Activated naive CD8-positive, alpha-beta T cell treated with anti-CD3 and anti-CD28 coated beads, Interleukin-2, amount 50 U/mL, for 24 hours (primary cell): ENCODE measurements around the gene SPATA2.
"Not testable (repeated sequence)": the region's sequence is repeated elsewhere in the genome, so short reads cannot be mapped to it uniquely, and the experiment has no call there.

Experiments
- ATAC-seq: fragments of 150-1000 bp; cut with Tn5 transposase; one replicate; pipeline ENCODE4 v1.10.0; 2021
- DNase-seq: peaks from one replicate; pipeline ENCODE4 v3.0.0; 2021
- H3K27ac Mint-ChIP-seq: one replicate; pipeline ENCODE4 v1.8.0; 2021; ENCODE audit warnings: mild to moderate bottlenecking, mixed read lengths
- H3K27me3 Mint-ChIP-seq: one replicate; pipeline ENCODE4 v1.8.0; 2021; ENCODE audit warnings: mixed read lengths
- H3K36me3 Mint-ChIP-seq: one replicate; pipeline ENCODE4 v1.8.0; 2021; ENCODE audit warnings: low read depth, mixed read lengths
- H3K4me1 Mint-ChIP-seq: one replicate; pipeline ENCODE4 v1.8.0; 2021; ENCODE audit warnings: mixed read lengths
- H3K4me3 Mint-ChIP-seq: one replicate; pipeline ENCODE4 v1.8.0; 2021; ENCODE audit warnings: mild to moderate bottlenecking, moderate library complexity, mixed read lengths
- H3K9me3 Mint-ChIP-seq: one replicate; pipeline ENCODE4 v1.8.0; 2021; ENCODE audit warnings: mixed read lengths

Gene SPATA2

GRCh38 chr20:49868964-49869363, 46.4 kb downstream of the SPATA2 start:
- H3K4me1 Mint-ChIP-seq = peaks cover 3% of the 10 kb centered on the region
- H3K4me3 Mint-ChIP-seq = no peak overlapping the region
- no peaks in the 10 kb centered on the region for H3K9me3 Mint-ChIP-seq
- H3K27ac Mint-ChIP-seq = peak overlapping the region; percentile 33
- no peak for ATAC-seq
- no peak for DNase-seq
- no peaks in the 10 kb centered on the region for H3K27me3 Mint-ChIP-seq
- peaks cover 21% of the 10 kb centered on the region for H3K36me3 Mint-ChIP-seq

- Mint-ChIP-seq H3K4me3 (no peak overlapping the region), H3K36me3 (peaks cover 21% of the 10 kb centered on the region), H3K9me3 (no peaks in the 10 kb centered on the region), H3K27ac (peak overlapping the region; percentile 33), H3K27me3 (no peaks in the 10 kb centered on the region), H3K4me1 (peaks cover 3% of the 10 kb centered on the region)
- no peak for DNase-seq
- no peak for ATAC-seq
These were observed 46.8 kb downstream of the SPATA2 start for GRCh38 chr20:49868538-49868937.

- Mint-ChIP-seq H3K27me3 (no peaks in the 10 kb centered on the region), H3K4me1 (peaks cover 3% of the 10 kb centered on the region), H3K4me3 (no peak overlapping the region), H3K9me3 (no peaks in the 10 kb centered on the region), H3K36me3 (peaks cover 24% of the 10 kb centered on the region), H3K27ac (peak overlapping the region; percentile 19)
- ATAC-seq = no peak
- no peak for DNase-seq
These were observed 47.7 kb downstream of the SPATA2 start for GRCh38 chr20:49867453-49868215.

GRCh38 chr20:49866051-49866450, 49.3 kb downstream of the SPATA2 start:
- no peaks in the 10 kb centered on the region for H3K9me3 Mint-ChIP-seq
- DNase-seq (no peak), ATAC-seq (no peak)
- H3K27ac Mint-ChIP-seq = no peak overlapping the region
- H3K4me3 Mint-ChIP-seq = no peak overlapping the region
- H3K27me3 Mint-ChIP-seq = no peaks in the 10 kb centered on the region
- peaks cover 26% of the 10 kb centered on the region for H3K36me3 Mint-ChIP-seq
- H3K4me1 Mint-ChIP-seq = peaks cover 3% of the 10 kb centered on the region

GRCh38 chr20:49865559-49865958, 49.8 kb downstream of the SPATA2 start:
- no peak for DNase-seq
- no peaks in the 10 kb centered on the region for H3K9me3 Mint-ChIP-seq
- no peaks in the 10 kb centered on the region for H3K27me3 Mint-ChIP-seq
- H3K4me1 Mint-ChIP-seq = peaks cover 3% of the 10 kb centered on the region
- H3K36me3 Mint-ChIP-seq = peaks cover 30% of the 10 kb centered on the region
- H3K27ac Mint-ChIP-seq = no peak overlapping the region
- ATAC-seq = no peak
- H3K4me3 Mint-ChIP-seq = no peak overlapping the region

GRCh38 chr20:49863666-49864065, 51.7 kb downstream of the SPATA2 start:
- Mint-ChIP-seq H3K4me3 (no peak overlapping the region), H3K27ac (no peak overlapping the region), H3K36me3 (peaks cover 30% of the 10 kb centered on the region), H3K27me3 (no peaks in the 10 kb centered on the region), H3K4me1 (no peaks in the 10 kb centered on the region), H3K9me3 (no peaks in the 10 kb centered on the region)
- ATAC-seq (no peak), DNase-seq (no peak)

GRCh38 chr20:49862607-49863200, 52.6 kb downstream of the SPATA2 start:
- H3K27me3 Mint-ChIP-seq = no peaks in the 10 kb centered on the region
- ATAC-seq = no peak
- H3K9me3 Mint-ChIP-seq = no peaks in the 10 kb centered on the region
- H3K4me3 Mint-ChIP-seq = no peak overlapping the region
- H3K27ac Mint-ChIP-seq = no peak overlapping the region
- H3K36me3 Mint-ChIP-seq = peaks cover 30% of the 10 kb centered on the region
- no peak for DNase-seq
- H3K4me1 Mint-ChIP-seq = no peaks in the 10 kb centered on the region

GRCh38 chr20:49861232-49861631, 54.1 kb downstream of the SPATA2 start:
- H3K4me1 Mint-ChIP-seq, DNase-seq, ATAC-seq, H3K4me3 Mint-ChIP-seq, H3K27ac Mint-ChIP-seq, H3K27me3 Mint-ChIP-seq, H3K9me3 Mint-ChIP-seq: not testable (repeated sequence)
- H3K36me3 Mint-ChIP-seq = peaks cover 25% of the 10 kb centered on the region

GRCh38 chr20:49859807-49860206, 55.5 kb downstream of the SPATA2 start:
- DNase-seq = no peak
- Mint-ChIP-seq H3K36me3 (peaks cover 29% of the 10 kb centered on the region), H3K27ac (no peak overlapping the region), H3K9me3 (no peaks in the 10 kb centered on the region), H3K4me1 (no peaks in the 10 kb centered on the region), H3K27me3 (no peaks in the 10 kb centered on the region), H3K4me3 (no peak overlapping the region)
- ATAC-seq = peak; percentile 66

GRCh38 chr20:49859011-49859410, 56.3 kb downstream of the SPATA2 start:
- no peak for ATAC-seq
- Mint-ChIP-seq H3K27me3 (no peaks in the 10 kb centered on the region), H3K9me3 (no peaks in the 10 kb centered on the region), H3K27ac (no peak overlapping the region), H3K36me3 (peaks cover 27% of the 10 kb centered on the region), H3K4me3 (no peak overlapping the region), H3K4me1 (no peaks in the 10 kb centered on the region)
- no peak for DNase-seq

- H3K27me3 Mint-ChIP-seq = no peaks in the 10 kb centered on the region
- ATAC-seq (no peak), DNase-seq (no peak)
- H3K4me3 Mint-ChIP-seq = no peak overlapping the region
- no peak overlapping the region for H3K27ac Mint-ChIP-seq
- H3K36me3 Mint-ChIP-seq = peaks cover 28% of the 10 kb centered on the region
- H3K4me1 Mint-ChIP-seq = no peaks in the 10 kb centered on the region
- H3K9me3 Mint-ChIP-seq = no peaks in the 10 kb centered on the region
These were observed 57.2 kb downstream of the SPATA2 start for GRCh38 chr20:49858076-49858585.

GRCh38 chr20:49856904-49857303, 58.4 kb downstream of the SPATA2 start:
- no peak overlapping the region for H3K4me3 Mint-ChIP-seq
- peaks cover 30% of the 10 kb centered on the region for H3K36me3 Mint-ChIP-seq
- no peaks in the 10 kb centered on the region for H3K9me3 Mint-ChIP-seq
- no peaks in the 10 kb centered on the region for H3K4me1 Mint-ChIP-seq
- no peaks in the 10 kb centered on the region for H3K27me3 Mint-ChIP-seq
- DNase-seq (no peak), ATAC-seq (no peak)
- no peak overlapping the region for H3K27ac Mint-ChIP-seq

- no peak for DNase-seq
- peaks cover 21% of the 10 kb centered on the region for H3K36me3 Mint-ChIP-seq
- no peak overlapping the region for H3K4me3 Mint-ChIP-seq
- no peak for ATAC-seq
- no peaks in the 10 kb centered on the region for H3K9me3 Mint-ChIP-seq
- peaks cover 2% of the 10 kb centered on the region for H3K4me1 Mint-ChIP-seq
- H3K27ac Mint-ChIP-seq = no peak overlapping the region
- H3K27me3 Mint-ChIP-seq = no peaks in the 10 kb centered on the region
These were observed 61.0 kb downstream of the SPATA2 start for GRCh38 chr20:49854190-49854875.

- DNase-seq (no peak), ATAC-seq (no peak)
- Mint-ChIP-seq H3K27me3 (no peaks in the 10 kb centered on the region), H3K9me3 (no peaks in the 10 kb centered on the region), H3K27ac (no peak overlapping the region), H3K36me3 (peaks cover 25% of the 10 kb centered on the region), H3K4me1 (peaks cover 2% of the 10 kb centered on the region), H3K4me3 (no peak overlapping the region)
These were observed 61.7 kb downstream of the SPATA2 start for GRCh38 chr20:49853640-49854039.
